Naive B cell (primary cell): Measurements from ENCODE around the gene KRTAP10-11. TPM values are rescaled to one million over a fixed set of nuclear protein-coding genes. Genes with fewer than 3 reads are reported as not detected.
A peak's percentile ranks its signal among the peaks of the same experiment; 100 is the strongest.
"Not testable (repeated sequence)": the region's sequence is repeated elsewhere in the genome, so short reads cannot be mapped to it uniquely, and the experiment has no call there.

ENCODE experiments used
- ATAC-seq, 2 donors: fragments of 150-1000 bp; cut with Tn5 transposase; 2 replicates each; pipeline ENCODE4 v1.10.0; 2021; ENCODE audit warnings: low read depth in 2 of 2, mild to moderate bottlenecking in 2 of 2, moderate library complexity in 2 of 2
- DNase-seq: peaks from one replicate; pipeline ENCODE4 v3.0.0; 2022
- H3K27ac Mint-ChIP-seq, 6 donors: one replicate each; pipeline ENCODE4 v1.8.0; 2020 to 2022; ENCODE audit warnings: mild to moderate bottlenecking in 6 of 6, mixed read lengths in 6 of 6, moderate library complexity in 5 of 6, inconsistent platforms in 2 of 6
- H3K27me3 Mint-ChIP-seq, 3 donors: one replicate each; pipeline ENCODE4 v1.8.0; 2021 to 2022; ENCODE audit warnings: mixed read lengths in 3 of 3, mild to moderate bottlenecking in 1 of 3
- H3K36me3 Mint-ChIP-seq, 2 donors: one replicate each; pipeline ENCODE4 v1.8.0; 2020 to 2022; ENCODE audit warnings: mixed read lengths in 2 of 2, inconsistent platforms in 1 of 2, mild to moderate bottlenecking in 1 of 2
- H3K4me1 Mint-ChIP-seq, 3 donors: one replicate each; pipeline ENCODE4 v1.8.0; 2020 to 2022; ENCODE audit warnings: mixed read lengths in 3 of 3, inconsistent platforms in 1 of 3, mild to moderate bottlenecking in 1 of 3, moderate library complexity in 1 of 3
- H3K4me3 Mint-ChIP-seq, 8 donors: one replicate each; pipeline ENCODE4 v1.8.0; 2020 to 2022; ENCODE audit warnings: mild to moderate bottlenecking in 8 of 8, mixed read lengths in 8 of 8, moderate library complexity in 8 of 8, inconsistent platforms in 2 of 8
- H3K9me3 Mint-ChIP-seq, 7 donors: one replicate each; pipeline ENCODE4 v1.8.0; 2020 to 2022; ENCODE audit warnings: mixed read lengths in 7 of 7, mild to moderate bottlenecking in 5 of 7, inconsistent platforms in 2 of 7, moderate library complexity in 1 of 7
- polyA plus RNA-seq, 6 donors: library from polyadenylated mRNA; unstranded; fragments of 300-500 nt; fragmentation: Illumina TruSeq; gene quantifications; one replicate each; pipeline ENCODE4 v1.2.3, GENCODE V29; 2021; ENCODE audit warnings: low read depth in 6 of 6

Gene KRTAP10-11
- polyA plus RNA-seq, 6 donors from 2014 or later, result not detected

DNA sequence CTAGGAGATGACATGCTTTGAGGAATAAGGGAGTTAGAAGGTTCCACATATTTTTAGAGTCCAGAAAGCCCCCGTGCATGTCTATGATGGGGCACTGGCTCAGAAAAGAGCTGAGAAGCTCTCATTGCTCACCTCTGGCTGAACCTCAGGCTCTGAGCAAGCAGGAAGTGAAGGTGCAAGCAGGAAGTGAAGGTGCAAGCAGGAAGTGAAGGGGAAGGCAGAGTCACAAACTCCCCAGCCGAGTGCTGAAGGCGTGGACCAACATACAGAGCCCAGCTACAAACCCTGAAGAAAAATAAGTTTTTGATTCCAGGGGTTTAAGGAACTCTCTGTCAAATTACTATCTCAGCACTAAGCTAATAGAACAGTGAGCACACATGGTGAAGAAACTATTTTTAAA lies 27.3 kb upstream of the KRTAP10-11 start:
- Mint-ChIP-seq H3K4me3 (peak overlapping the region in 7 of 8 donors; percentile 21 to 76 (median 51)), H3K9me3 (peaks cover 18 to 47% (median 33%) of the 10 kb centered on the region in 7 donors), H3K36me3 (peaks cover 31 to 46% of the 10 kb centered on the region in 2 donors), H3K27me3 (peaks cover 14 to 36% (median 24%) of the 10 kb centered on the region in 3 donors), H3K4me1 (peaks cover 12 to 20% (median 13%) of the 10 kb centered on the region in 3 donors), H3K27ac (peak overlapping the region in 5 of 6 donors; percentile 65 to 88 (median 76))
- DNase-seq, result no peak
- peak; percentile 70 to 76 for ATAC-seq

DNA sequence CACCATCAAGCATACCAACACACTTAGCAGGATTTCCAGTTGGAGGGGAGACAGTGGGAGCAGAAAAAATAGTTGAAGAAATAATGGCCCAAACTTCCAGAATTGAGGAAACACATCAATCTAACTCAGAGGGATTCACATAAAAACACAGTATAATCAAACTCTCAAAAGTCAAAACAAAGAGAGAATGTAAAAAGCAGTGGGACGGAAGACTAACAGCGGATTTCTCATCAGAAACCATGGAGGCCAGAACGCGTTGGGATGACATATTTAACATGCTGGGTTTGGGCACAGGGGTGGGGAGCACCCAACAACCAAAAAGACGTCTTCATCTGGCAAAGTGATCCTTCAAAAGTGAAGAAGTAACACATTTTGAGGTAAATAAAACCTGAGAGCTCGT lies 26.3 kb upstream of the KRTAP10-11 start:
- Mint-ChIP-seq H3K4me1 (peaks cover 12 to 20% (median 13%) of the 10 kb centered on the region in 3 donors), H3K27ac (no peak overlapping the region), H3K27me3 (peaks cover 10 to 38% (median 28%) of the 10 kb centered on the region in 3 donors), H3K4me3 (peak overlapping the region in 1 of 8 donors; percentile 17), H3K9me3 (peaks cover 24 to 57% (median 42%) of the 10 kb centered on the region in 7 donors), H3K36me3 (peaks cover 34 to 56% of the 10 kb centered on the region in 2 donors)
- DNase-seq, result no peak
- ATAC-seq, result no peak

DNA sequence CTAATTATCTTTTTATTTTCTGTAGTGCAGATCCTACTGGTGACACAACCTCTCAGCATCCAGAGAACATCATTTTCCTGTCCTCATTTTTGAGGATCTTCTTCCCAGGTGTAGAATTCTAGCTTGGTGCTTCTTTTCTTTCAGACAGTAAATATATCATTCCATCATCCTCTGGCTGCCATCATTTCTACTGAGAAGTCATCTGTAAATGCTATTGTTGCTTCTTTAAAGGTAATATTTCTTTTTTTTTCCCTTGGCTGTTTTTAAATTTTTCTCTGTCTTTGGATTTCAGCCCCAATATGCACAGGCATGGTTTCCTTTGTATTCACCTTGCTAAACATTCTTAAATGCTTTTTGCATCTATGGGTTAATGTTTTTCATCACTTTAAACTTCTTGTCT lies 22.6 kb upstream of the KRTAP10-11 start:
- H3K9me3 Mint-ChIP-seq, result peaks cover 24 to 58% (median 44%) of the 10 kb centered on the region in 7 donors
- ATAC-seq, result no peak
- no peak for DNase-seq
- peaks cover 10 to 38% (median 34%) of the 10 kb centered on the region in 3 donors for H3K27me3 Mint-ChIP-seq
- H3K4me3 Mint-ChIP-seq, result no peak overlapping the region
- peaks cover 34 to 57% of the 10 kb centered on the region in 2 donors for H3K36me3 Mint-ChIP-seq
- H3K4me1 Mint-ChIP-seq, result peaks cover 7 to 14% (median 10%) of the 10 kb centered on the region in 3 donors
- no peak overlapping the region for H3K27ac Mint-ChIP-seq

DNA sequence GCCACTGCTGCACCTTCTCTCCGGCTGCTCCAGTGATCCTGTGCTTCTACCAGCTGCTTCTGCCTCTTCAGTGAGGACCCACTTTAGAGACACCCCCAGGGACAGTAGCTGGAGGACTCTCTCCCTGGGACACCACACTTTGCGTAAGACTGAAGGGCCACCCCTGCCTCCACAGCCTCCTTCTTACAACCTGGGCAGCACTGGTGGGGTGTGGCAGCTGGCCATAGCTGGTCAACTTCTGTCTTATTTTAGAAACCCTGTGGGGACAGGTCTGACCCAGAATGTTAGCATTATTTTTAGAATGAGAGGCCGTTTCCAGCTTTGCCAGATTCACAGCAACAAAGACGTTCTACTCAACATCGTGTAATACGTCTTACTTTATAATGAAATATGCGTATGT lies 20.5 kb upstream of the KRTAP10-11 start:
- peaks cover 10 to 13% (median 13%) of the 10 kb centered on the region in 3 donors for H3K4me1 Mint-ChIP-seq
- H3K36me3 Mint-ChIP-seq, result peaks cover 20 to 47% of the 10 kb centered on the region in 2 donors
- ATAC-seq (no peak), DNase-seq (no peak)
- peaks cover 10 to 38% (median 34%) of the 10 kb centered on the region in 3 donors for H3K27me3 Mint-ChIP-seq
- peaks cover 25 to 45% (median 37%) of the 10 kb centered on the region in 7 donors for H3K9me3 Mint-ChIP-seq
- no peak overlapping the region for H3K4me3 Mint-ChIP-seq
- H3K27ac Mint-ChIP-seq, result no peak overlapping the region

DNA sequence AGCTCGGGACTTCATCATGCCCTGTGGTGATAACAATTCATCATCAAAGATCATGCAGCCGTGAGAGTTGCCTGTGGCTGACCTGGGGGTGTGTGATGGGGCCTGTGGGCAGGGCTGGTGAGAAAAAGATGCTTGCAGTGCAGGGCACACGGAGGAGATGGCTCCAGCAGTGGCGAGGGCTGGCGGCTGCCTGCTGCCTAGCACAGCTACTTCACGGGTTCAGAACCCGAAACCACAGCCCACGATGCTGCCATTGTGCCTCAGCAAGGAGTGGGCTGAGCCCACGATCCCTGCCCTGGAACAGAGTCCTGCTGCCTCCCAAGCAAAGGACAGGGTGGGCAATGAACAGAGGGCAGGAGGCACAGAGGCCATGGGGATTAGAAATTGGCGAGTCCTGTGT lies 20.0 kb upstream of the KRTAP10-11 start:
- H3K9me3 Mint-ChIP-seq, result peaks cover 30 to 50% (median 41%) of the 10 kb centered on the region in 7 donors
- no peak overlapping the region for H3K27ac Mint-ChIP-seq
- peaks cover 10 to 38% (median 34%) of the 10 kb centered on the region in 3 donors for H3K27me3 Mint-ChIP-seq
- DNase-seq (no peak), ATAC-seq (no peak)
- peaks cover 23 to 50% of the 10 kb centered on the region in 2 donors for H3K36me3 Mint-ChIP-seq
- H3K4me3 Mint-ChIP-seq, result peak overlapping the region in 1 of 8 donors; percentile 79
- peaks cover 10 to 16% (median 15%) of the 10 kb centered on the region in 3 donors for H3K4me1 Mint-ChIP-seq

DNA sequence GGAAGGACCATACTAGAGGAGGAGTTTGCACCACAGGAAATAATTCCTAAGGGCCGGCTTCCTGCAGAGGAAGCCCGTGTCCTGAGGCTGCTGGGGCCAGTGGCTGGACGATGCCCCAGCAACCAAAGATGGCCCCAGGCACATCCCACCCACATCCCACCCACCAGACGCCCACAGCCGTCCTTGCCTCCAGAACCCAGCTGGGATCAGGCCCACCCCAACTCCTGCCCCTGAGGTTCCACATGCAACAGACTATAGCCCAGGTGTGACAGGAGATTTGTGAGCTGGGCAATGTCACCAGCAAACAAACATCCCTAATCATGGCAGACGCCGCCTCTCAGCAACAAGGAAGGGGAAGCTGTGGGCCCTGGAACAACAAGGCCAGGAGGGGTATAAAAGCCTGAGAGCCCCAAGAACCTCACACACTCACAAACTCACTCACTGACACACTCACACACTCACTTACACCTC lies 19.5 kb upstream of the KRTAP10-11 start, which contains the start of gene KRTAP10-9:
Gene KRTAP10-9, plus strand, starts transcription at position 421 of the 471 bp plus-strand sequence. CDS start 79 bp downstream, outside the sequence.
- DNase-seq (no peak), ATAC-seq (no peak)
- H3K36me3 Mint-ChIP-seq, result peaks cover 27 to 54% of the 10 kb centered on the region in 2 donors
- peaks cover 10 to 38% (median 34%) of the 10 kb centered on the region in 3 donors for H3K27me3 Mint-ChIP-seq
- peak within 1 kb of the TSS in 1 of 8 donors; percentile 79 for H3K4me3 Mint-ChIP-seq
- H3K4me1 Mint-ChIP-seq, result peaks cover 10 to 16% (median 15%) of the 10 kb centered on the region in 3 donors
- H3K27ac Mint-ChIP-seq, result peak within 1 kb of the TSS in 1 of 6 donors; percentile 76
- peaks cover 33 to 54% (median 45%) of the 10 kb centered on the region in 7 donors for H3K9me3 Mint-ChIP-seq

DNA sequence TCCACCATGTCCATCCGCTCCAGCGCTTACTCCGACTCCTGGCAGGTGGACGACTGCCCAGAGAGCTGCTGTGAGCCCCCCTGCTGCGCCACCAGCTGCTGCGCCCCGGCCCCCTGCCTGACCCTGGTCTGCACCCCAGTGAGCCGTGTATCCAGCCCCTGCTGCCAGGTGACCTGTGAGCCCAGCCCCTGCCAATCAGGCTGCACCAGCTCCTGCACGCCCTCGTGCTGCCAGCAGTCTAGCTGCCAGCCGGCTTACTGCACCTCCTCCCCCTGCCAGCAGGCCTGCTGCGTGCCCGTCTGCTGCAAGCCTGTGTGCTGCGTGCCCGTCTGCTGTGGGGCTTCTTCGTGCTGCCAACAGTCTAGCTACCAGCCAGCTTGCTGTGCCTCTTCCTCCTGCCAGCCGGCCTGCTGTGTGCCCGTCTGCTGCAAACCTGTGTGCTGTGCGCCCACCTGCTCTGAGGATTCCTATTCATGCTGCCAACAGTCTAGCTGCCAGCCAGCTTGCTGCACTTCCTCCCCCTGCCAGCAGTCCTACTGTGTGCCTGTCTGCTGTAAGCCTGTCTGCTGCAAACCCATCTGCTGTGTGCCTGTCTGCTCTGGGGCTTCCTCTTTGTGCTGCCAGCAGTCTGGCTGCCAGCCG lies 18.9 kb upstream of the KRTAP10-11 start:
- not testable (repeated sequence) for H3K4me3 Mint-ChIP-seq, ATAC-seq, DNase-seq
- peaks cover 32 to 55% of the 10 kb centered on the region in 2 donors for H3K36me3 Mint-ChIP-seq
- peak overlapping the region in 1 of 6 donors; percentile 76 for H3K27ac Mint-ChIP-seq
- H3K27me3 Mint-ChIP-seq, result peaks cover 9 to 34% (median 34%) of the 10 kb centered on the region in 3 donors
- peaks cover 34 to 60% (median 50%) of the 10 kb centered on the region in 7 donors for H3K9me3 Mint-ChIP-seq
- peaks cover 10 to 16% (median 15%) of the 10 kb centered on the region in 3 donors for H3K4me1 Mint-ChIP-seq

DNA sequence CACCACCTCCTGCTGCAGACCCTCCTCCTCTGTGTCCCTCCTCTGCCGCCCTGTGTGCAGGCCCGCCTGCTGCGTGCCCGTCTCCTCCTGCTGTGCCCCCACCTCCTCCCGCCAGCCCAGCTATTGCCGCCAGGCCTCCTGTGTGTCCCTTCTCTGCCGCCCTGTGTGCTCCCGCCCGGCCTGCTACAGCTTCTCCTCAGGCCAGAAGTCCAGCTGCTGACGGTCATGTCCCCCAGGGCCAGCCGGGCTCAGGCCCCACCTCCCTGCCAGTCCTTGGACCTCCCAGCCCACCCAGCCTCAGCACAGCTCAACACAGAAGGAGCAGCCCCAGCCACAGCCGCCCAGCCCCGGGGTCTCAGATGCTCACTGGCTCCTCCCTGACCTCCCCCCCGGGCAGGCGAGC lies 18.4 kb upstream of the KRTAP10-11 start:
- H3K4me3 Mint-ChIP-seq, H3K27ac Mint-ChIP-seq, ATAC-seq, DNase-seq: not testable (repeated sequence)
- Mint-ChIP-seq H3K27me3 (peaks cover 7 to 34% (median 29%) of the 10 kb centered on the region in 3 donors), H3K9me3 (peaks cover 33 to 59% (median 49%) of the 10 kb centered on the region in 7 donors), H3K36me3 (peaks cover 27 to 51% of the 10 kb centered on the region in 2 donors), H3K4me1 (peaks cover 10 to 16% (median 15%) of the 10 kb centered on the region in 3 donors)

DNA sequence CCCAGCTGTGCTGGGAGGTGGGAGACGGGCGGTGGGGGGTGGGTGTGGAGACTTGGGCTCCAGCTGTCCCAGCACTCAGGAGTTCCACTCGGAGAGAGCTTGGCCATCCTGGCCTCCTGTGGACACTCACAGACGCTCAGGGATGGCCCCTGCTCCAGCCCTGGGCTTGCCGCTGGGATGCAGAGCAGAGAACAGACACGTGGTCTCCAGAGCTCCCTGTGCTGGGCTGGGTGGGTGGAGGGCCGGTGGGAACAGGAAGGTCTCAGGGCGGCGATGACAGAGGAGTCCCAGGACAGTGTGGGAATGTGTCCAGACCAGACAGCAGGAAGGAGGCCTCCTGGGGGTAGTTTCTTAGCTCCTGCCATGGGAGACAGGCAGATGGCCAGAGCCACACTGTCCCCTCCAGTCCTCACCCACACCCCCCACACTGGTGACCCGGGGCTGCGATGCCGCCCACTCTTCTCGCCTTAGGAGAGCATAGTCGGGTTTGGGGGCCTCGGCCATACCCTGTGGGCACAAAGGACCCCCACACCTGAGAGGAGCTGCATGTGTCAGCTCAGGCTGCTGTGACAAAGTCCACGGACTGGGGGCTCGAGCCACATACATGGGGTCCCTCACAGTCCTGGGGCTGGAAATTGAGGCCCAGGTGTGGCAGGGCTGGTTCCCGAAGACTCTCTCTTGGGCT lies 17.4 kb upstream of the KRTAP10-11 start:
- no peak overlapping the region for H3K27ac Mint-ChIP-seq
- DNase-seq (no peak), ATAC-seq (no peak)
- peaks cover 31 to 57% (median 44%) of the 10 kb centered on the region in 7 donors for H3K9me3 Mint-ChIP-seq
- peaks cover 30 to 40% of the 10 kb centered on the region in 2 donors for H3K36me3 Mint-ChIP-seq
- H3K4me1 Mint-ChIP-seq, result peaks cover 10 to 16% (median 15%) of the 10 kb centered on the region in 3 donors
- H3K4me3 Mint-ChIP-seq, result no peak overlapping the region
- peaks cover 0 to 29% (median 19%) of the 10 kb centered on the region in 3 donors for H3K27me3 Mint-ChIP-seq

DNA sequence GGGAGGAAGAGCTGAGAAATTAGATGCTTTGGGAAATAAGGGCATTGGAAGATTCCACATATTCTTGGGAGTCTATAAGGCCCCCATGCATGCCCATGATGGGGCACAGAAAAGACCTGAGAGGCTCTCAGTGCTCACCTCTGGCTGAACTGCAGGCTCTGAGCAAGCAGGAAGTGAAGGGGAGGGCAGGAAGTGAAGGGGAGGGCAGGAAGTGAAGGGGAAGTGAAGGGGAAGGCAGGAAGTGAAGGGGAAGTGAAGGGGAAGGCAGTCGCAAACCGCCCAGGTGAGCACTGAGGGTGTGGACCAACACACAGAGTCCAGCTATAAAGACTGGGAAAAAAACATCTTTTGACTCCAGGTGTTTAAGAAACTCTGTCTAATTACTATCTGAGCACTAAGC lies 15.8 kb upstream of the KRTAP10-11 start:
- peaks cover 6 to 26% (median 17%) of the 10 kb centered on the region in 3 donors for H3K27me3 Mint-ChIP-seq
- no peak for ATAC-seq

DNA sequence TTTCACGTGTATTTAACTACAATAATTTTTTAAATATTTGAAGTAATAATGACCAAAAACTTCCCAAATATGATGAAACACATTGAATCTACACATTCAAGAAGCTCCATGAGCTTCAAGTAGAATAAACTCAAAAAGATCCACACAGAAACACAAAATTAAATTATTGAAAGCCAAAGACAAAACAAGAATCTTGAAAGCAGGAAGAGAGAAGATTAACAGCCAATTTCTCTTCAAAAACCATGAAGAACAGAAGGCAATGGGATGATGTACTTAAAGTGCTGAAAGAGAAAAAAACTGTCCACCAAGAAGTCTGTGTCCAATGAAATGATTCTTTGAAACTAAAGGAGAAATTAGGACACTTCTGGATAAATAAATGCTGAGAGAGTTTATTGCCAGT lies 14.1 kb upstream of the KRTAP10-11 start:
- ATAC-seq, result no peak
- Mint-ChIP-seq H3K27me3 (peaks cover 18 to 27% (median 22%) of the 10 kb centered on the region in 3 donors), H3K4me1 (peaks cover 10 to 16% (median 15%) of the 10 kb centered on the region in 3 donors), H3K9me3 (peaks cover 22 to 49% (median 36%) of the 10 kb centered on the region in 7 donors), H3K27ac (no peak overlapping the region), H3K4me3 (no peak overlapping the region), H3K36me3 (peaks cover 26 to 37% of the 10 kb centered on the region in 2 donors)
- DNase-seq, result no peak

More for the DNA sequence above, 15.8 kb upstream of the KRTAP10-11 start:
- Mint-ChIP-seq H3K4me3 (no peak overlapping the region), H3K4me1 (peaks cover 10 to 16% (median 15%) of the 10 kb centered on the region in 3 donors), H3K9me3 (peaks cover 25 to 52% (median 34%) of the 10 kb centered on the region in 7 donors), H3K27ac (peak overlapping the region in 1 of 6 donors; percentile 72), H3K36me3 (peaks cover 26 to 37% of the 10 kb centered on the region in 2 donors)
- DNase-seq, result no peak

DNA sequence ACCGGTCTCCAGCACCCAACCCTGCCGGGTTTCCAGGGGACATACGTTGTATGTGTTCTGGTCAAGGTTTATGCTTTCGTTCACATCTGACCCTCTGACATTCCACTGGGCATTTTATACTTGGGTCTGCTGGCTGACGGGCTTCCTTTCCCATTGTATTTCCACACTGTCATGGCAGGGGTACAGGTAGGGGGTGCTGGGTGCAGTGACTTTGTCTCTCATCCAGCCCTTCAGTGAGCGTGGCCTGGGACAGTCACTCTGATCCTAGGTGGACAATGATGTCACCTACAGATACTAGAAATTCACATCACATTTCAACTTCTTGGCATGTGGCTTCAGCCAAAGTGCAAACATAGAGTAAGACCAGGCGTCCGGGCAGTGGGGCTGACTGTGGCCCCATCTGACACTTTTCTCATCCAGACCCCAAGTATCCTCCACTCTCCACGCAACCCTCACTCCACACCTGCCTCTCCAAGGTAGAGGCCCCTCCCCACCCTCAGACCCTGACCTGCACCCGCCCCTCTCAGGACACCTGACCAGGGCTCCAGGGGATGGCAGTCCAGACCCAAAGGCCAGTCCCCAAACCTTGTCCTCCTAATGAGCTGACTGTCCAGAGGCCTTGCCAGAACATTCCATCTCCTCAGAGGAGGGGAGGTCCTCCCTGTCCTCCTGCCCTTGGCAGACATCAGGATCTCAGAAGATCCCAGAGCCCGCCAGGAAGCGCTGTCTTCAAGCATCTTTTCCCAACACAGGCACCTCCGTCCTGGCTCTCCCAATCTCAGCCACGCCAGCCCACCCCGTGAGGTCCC lies 9.8 kb upstream of the KRTAP10-11 start:
- no peak for ATAC-seq
- no peak overlapping the region for H3K27ac Mint-ChIP-seq
- H3K4me3 Mint-ChIP-seq, result no peak overlapping the region

More for the DNA sequence above, 9.8 kb upstream of the KRTAP10-11 start:
- H3K36me3 Mint-ChIP-seq, result peaks cover 23 to 26% of the 10 kb centered on the region in 2 donors
- H3K9me3 Mint-ChIP-seq, result peaks cover 15 to 51% (median 30%) of the 10 kb centered on the region in 7 donors
- H3K27me3 Mint-ChIP-seq, result peaks cover 31 to 54% (median 49%) of the 10 kb centered on the region in 3 donors
- no peak for DNase-seq
- no peaks in the 10 kb centered on the region for H3K4me1 Mint-ChIP-seq
